HG02763 (cell line): ENCODE data around the gene STRC.
"Not testable (repeated sequence)": the region's sequence is repeated elsewhere in the genome, so short reads cannot be mapped to it uniquely, and the experiment has no call there.

Source experiments
- ATAC-seq: cut with Tn5 transposase; IDR thresholded peaks from one replicate; pipeline ENCODE4 v1.9.1; 2021; ENCODE audit warnings: mild to moderate bottlenecking, moderate library complexity; ENCODE audit not compliant: unreplicated experiment

Gene STRC

DNA sequence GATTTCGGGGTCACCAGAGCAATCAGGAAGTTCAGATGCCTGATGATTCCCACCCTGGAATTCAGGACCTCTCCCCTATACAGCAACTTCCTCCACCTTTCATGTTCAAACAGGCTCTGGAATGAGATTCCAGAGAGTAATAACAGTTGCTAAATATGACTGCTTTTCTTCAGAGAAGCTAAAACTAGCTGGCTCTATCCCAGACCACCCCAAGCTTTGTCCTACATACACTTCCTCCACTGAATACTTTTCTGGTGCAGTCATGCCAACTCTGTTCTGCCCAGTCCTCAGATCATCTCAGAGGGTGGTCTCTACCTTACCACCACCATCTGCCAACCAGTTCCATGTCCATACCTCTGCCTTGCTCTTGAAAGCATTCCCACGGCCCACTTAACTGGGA lies 52.0 kb downstream of the STRC start:
- ATAC-seq = not testable (repeated sequence)

GRCh38 chr15:43563793-43564192 lies 54.8 kb downstream of the STRC start:
- ATAC-seq = not testable (repeated sequence)

DNA sequence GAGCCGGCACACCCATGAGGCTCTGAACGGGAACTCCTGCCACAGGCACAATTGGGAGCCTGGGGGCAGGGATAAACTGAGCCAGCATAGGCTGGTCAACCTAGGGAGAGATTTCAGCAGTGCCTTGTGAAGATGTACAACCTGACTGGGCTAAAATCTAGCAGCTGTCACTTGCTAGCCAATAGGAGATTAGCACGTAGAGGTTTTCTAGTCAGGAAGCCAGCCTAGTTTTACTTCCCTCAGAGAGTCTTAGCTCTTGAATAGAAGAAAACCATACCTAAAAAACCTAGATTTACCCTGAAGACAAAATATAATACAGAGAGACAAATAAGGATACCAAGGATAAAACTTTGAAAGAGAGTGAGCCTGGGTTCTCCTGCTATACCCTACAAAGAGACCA lies 55.8 kb downstream of the STRC start:
- not testable (repeated sequence) for ATAC-seq

DNA sequence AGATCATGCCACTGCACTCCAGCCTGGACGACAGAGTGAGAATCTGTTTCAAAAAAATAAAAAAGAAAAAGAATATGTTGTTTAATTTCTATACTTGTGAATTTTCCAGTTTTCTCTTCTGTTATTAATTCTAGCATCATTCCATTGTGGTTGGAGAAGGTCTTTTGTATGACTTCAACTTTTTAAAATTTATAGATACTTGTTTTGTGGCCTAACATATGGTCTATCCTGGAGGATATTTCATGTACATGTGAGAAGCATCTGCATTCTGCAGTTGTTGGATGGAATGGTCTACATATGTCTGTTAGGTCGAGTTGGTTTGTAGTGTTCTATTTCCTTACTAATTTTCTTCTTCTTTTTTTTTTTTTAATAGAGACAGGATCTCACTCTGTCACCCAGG lies 65.6 kb downstream of the STRC start:
- ATAC-seq = no peak

GRCh38 chr15:43552256-43552655 lies 66.3 kb downstream of the STRC start:
- ATAC-seq = no peak

DNA sequence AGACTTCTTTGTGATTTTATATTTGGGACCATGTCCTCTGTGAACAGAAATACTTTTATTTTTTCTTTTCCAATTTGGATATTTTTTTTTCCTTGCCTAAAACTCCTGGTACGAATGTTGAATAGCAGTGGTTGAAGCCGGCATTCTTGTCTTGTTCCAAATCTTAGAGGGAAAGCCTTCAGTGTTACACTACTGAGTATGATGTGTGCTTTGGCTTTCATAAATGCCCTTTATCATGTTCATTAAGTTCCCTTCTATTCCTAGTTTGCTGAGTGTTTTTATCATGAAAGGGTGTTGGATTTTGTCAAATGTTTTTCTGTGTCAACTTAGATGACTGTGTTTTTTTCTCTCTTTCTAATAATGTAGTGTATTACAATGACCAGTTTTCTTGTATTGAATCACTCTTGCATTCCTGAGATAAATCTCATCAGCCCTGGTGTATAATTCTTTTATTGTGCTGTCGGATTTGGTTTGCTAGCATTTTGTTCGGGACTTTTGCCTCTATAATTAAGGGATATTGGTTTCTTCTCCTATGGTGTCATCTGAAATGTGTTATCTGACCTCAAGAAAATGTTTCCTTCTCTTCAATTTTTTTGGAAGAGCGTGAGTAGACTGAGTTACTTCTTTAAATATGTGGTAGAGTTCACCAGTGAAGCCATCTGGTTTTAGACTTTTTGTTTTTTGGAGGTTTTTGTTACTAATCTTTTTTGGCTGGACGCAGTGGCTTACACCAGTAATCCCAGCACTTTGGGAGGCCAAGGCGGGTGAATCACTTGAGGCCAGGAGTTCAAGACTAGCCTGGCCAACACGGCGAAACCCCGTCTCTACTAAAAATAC lies 67.9 kb downstream of the STRC start:
- ATAC-seq = no peak
